Activated T-helper 1 cell treated with anti-CD3 and anti-CD28 coated beads, Interleukin-2, amount 50 U/mL, for 16 hours (primary cell): ENCODE measurements around the gene PPP1R14C.
"Not testable (repeated sequence)": the region's sequence is repeated elsewhere in the genome, so short reads cannot be mapped to it uniquely, and the experiment has no call there.

Source experiments
- DNase-seq, 2 donors: peaks; one replicate each; pipeline ENCODE4 v3.0.0-alpha.2; 2020; ENCODE audit warnings: low read depth in 1 of 2, low spot score in 1 of 2

Gene PPP1R14C

DNA sequence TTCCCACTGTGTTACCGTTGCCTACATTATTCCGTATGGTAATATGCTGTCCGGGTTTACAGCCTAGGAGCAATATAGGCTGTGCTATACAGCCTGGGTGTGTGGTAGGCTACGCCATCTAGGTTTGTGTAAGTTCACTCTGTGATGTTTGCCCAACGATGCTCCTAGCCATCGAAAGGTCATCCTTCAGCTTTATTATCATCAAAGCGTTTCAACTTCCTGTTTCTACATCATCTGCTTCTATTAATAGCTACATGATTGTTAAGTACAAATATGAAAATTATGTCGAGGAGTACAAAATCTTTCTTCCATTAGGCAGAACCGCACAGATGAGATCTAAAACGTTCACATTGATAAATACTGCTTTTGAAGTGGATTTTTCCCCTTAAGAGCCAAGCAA, 69.9 kb downstream of the PPP1R14C start:
- no peak for DNase-seq

DNA sequence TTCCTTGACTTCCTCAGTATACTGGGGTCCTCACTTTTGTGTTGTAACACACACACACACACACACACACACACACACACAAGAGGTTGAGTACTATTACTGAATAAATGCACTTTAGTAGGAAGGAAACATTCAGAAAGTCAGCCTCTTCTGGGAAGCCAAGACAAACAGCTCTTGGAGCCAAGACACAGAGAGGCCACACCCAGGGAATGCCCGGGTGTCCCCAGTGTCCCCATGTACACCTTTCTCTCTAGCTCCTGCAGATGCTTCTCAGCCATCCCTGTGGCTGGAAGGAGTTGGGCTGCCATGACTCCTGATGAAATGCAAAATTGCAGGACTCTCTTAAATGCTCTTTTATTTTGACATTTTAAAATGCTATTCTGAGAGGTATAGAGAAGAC, 70.5 kb downstream of the PPP1R14C start:
- DNase-seq: no peak

DNA sequence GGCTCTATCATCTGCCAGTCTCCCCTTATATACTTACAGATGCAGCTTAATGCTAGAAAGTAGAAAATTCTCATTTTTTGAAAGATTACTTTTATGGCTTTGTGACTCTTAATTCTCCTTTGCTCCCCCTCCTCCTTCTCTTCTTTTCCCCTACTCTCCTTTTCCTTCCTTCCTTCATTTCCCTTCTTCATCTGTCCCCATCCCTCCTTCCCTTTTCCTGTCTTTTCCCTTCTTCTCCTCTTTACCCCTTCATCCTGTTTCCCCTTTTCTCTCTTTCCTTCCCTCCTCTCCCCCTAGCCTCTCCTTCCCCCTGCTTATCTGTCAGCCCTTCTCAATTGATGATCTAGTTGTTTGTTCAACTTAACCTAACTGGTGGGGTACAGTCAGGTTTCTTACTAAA, 71.5 kb downstream of the PPP1R14C start:
- DNase-seq: no peak

DNA sequence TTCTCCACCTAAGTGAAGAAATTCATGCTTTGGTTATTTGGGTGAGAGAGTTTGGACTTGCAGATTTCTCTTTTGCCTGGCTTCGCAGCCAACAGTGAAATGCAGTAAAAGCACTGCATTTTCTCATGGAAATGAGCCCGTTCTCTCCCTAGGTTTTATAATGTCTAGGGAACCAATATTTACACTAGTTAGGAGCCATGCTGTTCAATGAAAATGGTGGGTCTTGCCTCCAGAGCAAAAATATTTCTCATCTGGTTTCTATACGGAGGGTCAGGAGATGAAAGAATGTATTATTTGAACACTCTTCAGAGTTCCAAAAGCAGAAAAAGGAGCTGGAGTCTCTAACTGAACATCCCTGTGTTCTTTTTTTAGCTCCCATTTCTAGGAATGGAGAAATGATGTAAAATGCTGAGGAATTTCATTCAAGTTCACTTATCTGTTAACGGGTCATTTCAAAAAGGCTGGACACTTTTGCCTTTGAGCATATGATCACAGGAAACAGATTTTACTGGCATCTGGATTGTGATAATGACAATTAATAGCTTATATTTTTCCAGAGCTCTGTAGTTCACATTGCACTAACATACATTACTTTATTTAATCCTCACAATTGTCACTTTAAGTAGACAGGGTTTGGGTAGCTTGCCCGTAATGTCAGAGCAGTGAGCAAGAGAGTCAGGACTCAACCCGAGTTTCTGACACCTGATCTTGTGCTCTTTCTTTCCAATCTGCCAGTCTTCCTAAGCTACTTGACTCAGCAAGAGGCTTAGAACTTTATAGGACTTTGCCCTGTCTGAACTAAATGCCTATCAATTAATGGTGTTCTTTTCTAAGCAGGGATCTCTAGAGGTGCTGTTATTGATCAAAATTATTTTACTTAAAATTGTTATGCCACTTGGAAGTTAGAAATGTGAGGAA, 78.0 kb downstream of the PPP1R14C start:
- DNase-seq: no peak

DNA sequence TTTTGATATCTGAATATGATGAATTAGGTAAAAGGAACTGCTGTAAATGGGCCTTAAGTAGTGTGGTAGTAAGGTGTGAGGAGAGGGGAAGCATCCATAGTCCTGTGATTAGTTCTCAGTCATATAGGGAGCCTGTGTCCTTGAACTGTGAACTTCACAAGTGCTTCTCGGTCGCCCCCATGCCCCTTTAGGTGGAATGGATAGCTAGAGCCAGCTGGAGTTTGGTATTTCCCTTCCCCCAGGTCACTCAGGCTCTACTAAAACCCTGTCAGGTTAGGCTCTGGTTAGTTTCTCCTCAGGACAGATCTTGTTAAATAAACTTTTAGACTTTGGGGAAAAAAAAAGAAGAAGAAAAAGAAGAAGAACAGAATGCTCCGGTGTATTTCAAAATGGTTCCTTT, 82.0 kb downstream of the PPP1R14C start:
- no peak for DNase-seq

DNA sequence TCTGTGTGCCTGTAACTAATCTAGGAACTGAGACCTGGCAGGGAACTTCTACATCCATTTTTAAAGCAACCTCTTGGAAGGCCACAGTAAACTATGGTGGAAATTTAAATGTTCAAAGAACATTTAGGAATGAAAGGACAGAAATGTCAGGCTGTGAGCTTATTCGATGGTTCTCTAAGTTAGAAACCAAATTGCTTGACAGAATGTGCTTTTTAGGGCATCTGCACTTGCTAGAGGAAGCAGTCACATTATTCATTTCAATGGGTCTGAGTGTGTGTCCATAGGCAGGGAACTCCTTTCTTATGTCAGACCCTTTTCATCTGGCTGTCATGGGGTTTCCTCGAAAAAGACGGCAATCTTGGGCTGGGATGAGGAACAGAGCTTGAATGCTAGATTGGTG, 84.4 kb downstream of the PPP1R14C start:
- DNase-seq: no peak

DNA sequence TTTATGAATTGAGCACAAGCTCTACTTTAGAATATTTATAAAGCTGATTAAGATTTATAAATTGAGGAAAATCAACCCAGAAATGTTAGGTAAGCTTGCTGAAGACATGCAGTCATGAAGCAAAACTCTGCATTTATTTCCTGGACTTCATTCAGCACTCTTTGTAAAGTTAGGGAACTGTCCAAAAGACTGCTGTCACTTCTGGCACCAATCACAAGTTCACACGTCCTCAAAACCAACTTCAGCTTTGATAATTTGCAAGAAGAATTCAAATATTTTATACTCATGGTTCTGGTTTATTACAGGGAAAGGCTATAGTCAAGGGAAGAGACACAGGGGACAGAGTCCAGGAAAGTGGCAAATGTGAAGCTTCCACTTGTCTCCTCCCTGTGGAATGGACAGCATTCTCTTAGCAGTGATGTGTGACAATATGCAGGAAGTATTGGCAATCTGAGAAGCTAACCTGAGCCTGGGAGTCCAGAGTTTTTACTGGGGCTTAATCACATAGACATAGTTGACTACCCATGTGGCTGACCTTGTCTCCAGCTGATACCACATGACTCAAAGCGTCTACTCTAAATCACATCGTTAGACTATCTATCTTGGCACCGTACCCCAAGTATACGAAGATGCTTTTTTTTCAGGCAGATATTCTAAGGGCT, 85.4 kb downstream of the PPP1R14C start:
- no peak for DNase-seq

DNA sequence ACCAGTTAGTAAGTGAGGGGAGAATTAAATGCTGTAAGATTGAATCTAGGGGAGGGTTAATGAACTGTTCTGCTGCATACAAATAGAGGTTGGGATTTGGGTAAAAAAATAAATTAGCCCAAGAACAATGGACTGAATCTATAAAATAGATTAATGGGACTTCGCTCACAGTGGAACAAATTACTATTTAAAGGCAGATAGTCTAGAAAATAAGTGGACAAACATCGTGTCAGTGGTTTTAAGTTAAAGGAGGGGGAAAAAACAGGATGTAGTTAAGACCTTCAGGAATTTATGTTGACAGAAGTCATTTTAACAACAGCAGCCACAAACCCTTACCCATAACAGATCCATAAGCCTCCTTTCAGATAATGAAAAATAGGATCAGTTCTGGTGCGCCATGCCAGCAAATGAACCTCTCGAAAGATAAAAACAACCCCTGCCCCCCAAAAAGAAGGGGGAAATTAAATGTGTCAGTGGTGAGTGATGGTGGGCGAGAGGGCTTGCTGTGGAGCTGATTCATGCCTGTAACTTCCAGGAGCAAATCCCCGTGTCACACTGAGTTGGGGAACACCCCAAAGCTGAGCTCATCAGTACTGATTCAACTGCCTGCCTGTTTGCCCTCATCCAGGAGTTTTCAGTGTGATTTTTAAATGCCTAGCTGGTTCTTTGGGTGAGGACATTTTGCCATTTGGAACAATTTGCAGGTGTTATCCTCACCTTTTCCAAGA, 86.8 kb downstream of the PPP1R14C start:
- DNase-seq: no peak

DNA sequence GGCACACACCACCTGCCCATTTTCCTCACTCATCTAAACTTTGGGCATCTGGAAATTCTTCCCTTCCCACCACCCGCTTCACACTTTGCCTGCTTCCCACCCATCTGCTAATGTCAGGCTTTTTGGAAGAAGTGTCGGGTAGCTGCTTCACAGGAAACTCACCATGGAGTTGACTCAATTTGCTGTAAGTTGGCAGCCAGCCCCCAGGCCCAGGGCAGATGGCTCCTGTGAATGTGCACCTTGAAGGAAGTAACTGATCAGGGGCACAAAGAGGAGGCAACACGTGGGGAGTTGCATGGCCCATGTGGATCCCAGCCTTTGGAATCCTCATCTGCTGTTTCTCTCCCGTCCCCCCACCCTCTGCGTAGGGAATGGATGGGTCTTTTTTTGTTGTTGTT, 87.3 kb downstream of the PPP1R14C start:
- no peak for DNase-seq

DNA sequence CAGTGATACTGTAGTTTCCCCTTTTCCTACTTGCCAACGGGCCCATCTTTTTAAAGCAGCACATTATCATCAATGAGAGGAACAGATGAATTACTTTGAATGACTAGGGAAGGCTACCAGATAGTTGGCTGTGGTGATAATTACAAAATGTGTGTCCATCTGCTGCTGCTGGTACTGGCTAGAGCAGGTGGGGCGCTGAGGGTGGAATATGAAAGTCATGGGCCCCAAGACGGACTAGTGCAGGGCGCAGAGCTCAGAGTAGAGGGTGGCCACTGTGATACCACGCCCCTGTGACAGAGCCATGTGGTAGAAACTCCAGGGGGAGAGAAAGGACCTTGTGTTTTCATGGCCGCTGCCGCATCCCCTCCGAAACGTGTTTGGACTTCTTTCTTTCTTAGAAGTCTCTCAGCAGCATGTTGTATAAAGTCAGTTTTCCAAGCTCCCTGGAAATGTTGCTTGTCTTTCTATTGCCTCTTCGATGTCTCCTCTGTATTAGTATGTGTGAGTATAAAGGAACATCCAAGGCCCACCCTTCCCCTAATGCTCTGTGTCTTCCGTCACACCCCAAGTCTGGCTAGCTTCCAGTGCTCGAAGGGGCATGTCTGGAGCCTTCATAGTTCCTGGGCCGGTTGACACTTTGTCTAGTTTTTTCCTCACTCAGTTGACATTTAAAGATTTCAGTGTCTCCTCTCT, 88.1 kb downstream of the PPP1R14C start:
- no peak for DNase-seq

DNA sequence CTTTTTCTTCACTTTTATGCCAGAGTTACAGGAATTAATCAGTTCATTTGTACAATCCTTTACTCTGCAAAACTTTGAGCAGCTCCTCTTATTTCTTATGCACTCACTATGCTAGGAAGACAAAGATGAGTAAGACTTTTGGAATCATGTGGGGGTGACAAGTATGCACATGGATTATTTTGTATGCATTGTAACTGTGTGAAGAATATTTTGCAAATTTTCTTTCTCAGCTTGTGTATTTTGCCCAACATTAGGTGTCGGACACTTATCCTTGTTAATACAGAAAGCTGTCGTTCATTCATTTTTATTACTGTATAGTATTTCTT, 88.6 kb downstream of the PPP1R14C start:
- no peak for DNase-seq

DNA sequence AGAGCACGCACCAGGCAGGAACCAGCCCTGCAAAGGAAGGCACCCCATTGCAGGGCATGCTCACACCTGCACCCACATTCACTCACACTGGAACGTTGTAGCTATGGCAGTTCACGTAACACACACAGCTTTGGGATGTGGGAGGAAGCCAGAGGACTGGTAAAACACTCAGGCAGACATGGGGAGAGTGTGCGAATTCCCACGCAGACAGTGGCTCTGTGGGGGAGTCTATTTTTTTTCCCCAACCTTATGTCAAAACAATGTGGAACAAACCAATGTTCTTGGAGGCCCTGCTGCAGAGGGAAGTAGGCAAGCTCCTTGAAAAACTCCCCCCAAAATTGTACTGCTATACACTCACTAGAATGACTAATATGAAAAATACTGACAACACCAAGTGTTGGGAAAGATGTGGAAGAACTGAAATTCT, 91.0 kb downstream of the PPP1R14C start:
- DNase-seq: no peak

DNA sequence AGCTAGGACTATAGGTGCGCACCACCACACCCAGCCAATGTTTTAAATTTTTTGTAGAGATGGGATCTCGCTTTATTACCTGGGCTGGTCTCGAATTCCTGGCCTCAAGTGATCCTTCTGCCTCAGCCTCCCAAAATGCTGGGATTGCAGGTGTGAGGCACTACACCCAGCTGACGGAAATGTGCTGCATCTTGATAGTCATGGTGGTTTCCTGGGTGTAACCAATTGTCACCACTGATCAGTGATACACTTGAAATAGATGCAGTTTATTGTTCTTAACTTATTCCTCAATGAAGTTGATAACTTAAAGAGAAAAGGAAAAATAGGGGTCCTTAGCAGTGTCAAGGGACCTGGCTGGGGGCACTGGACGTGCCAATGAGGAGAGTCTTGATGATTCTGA, 92.4 kb downstream of the PPP1R14C start:
- DNase-seq: no peak

DNA sequence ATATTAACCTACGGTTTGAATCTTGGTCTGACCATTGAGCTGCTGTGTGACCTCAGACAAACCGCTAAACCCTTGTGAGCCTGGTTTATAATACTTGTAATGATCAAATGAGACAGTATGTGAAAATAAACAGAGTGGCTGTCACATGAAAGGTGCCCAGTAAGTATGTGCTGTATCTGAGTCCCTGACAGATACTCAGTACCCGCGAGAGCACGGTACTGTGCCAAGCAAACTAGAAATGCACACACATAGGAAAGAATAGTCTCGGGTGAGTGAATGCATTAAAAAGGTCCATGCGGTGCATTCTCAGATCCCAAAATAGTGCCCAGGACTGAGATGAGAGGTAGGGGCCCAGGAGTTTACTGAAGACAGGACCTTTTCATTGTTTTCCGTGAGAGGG, 93.3 kb downstream of the PPP1R14C start:
- no peak for DNase-seq

DNA sequence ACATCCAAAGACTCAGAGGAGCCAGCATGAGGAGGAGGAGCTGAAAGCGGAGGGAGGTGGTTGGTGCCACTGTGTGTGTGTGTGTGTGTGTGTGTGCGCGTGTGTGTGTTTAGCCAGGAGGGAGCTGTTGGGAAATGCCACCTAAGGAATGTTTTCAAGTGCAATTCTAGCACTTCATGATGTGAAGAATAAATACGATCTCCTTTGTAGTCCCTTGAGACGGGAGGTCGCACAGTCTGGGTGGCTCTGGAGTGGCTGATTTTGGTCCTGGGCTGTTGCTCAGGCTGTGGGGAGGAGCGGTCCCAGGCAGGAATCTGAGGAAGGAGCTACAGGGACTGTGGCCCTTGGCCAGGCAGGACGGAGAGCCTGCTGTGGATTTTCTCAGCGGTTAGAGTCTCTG, 93.7 kb downstream of the PPP1R14C start:
- no peak for DNase-seq

DNA sequence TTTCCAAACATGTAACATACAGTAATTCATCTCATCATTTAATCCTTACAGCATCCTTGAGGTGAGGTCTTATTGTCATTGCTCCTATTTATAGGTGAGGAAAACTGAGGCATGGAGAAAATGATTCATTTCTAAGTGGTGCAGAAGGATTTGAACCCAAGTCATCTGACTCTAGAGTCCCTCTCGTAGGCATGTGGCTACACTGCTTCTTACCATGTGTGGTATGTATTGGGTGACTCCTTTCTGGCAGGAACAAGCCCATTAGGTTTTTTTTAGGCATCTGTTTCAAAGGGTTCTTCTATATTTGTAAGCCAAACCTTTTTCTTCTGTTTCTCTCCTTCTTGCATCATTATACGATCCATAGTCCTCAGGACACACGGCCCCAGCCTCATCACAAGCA, 94.8 kb downstream of the PPP1R14C start:
- no peak for DNase-seq

DNA sequence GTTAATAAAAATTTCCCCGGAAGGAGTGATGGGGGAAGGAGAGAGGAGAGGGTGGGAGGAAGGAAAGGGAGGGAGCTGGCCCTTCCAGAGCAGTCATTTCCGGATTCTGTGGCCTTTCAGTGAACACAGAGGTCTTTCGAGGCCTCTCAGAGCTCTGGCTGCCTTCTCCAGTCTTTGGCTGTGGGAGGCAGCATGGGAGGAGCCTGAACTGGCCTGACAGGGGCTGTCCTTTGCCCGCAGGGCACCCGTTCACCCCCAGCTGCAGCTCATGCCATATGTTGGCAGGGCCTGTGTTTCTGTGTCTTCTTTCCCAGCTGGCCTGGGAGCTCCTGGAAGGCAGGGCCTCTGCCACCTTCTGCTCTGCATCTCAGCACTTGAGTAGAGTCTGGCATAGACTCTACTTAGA, 95.5 kb downstream of the PPP1R14C start:
- no peak for DNase-seq

DNA sequence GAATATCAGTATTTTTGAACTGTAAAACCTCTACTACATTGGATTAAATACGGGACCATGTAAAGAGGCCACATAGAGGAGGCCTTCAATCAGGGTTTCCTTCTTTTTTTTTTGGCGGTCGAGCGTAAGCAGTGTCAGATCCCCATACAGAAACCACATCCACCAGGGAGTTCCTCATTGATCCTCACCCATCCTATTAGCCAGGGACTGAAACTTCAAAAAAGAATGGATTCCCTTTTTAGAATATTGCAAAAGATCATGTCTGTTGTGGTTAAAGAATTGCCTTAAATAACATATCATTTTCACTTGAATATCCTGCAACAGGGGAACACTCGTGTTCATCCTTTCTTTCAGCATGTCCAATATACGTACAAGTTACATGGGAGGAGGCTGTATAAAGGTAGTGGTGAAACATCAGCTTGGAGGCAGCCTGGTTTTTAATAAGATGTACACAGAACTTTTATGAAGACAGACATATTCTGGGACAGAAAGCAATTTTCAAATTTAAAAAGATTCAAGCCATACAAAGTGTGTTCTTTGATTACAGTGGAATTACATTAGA, 96.1 kb downstream of the PPP1R14C start:
- DNase-seq: no peak

DNA sequence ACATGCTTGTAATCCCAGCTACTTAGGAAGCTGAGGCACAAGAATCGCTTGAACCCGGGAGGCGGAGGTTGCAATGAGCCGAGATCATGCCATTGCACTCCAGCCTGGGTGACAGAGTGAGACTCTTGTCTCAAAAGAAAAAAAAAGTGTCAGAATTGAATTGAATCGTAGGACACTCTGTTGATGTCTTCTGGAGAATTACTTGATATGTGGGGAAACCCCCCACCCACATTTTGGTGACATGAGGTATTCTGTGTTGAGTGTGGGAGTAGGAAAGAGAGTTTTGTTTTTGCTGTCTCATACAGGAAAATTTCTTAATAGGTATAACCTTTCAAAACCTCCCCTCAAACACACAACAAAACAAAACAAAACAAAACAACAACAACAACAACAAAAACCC, 98.9 kb downstream of the PPP1R14C start:
- DNase-seq: not testable (repeated sequence)

DNA sequence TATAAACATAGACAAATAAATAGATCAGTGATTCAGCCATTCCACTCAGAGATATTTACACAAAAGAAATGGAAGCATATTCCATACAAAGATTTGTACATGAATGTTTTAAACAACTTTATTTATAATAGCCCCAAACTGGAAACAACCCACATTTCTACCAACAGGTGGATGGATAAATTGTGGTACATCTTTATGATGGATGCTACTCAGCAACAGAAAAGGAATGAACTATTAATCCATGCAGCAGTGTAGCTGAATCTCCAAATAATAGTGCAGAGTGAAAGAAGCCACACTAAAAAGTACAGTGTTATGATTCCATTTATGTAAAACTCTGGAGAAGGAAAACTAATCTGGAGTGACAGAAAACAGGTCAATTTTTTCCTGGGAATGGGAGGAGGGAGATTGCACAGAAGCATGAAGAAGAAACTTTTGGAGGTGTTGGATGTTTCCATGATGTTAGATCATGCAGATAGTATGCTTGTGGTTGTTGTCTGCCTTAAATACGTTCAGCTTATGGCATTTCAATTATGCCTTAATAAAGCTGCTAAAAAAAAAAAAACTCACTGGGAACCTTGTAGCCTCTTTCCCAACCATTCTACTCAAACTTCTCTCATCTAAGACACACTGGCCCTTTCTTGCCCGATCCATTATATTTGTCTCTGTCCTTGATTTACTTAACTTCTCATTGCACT, 100.9 kb downstream of the PPP1R14C start:
- no peak for DNase-seq
